Measurements from ENCODE around the gene DYNC1H1. TPM values are rescaled to one million over a fixed set of nuclear protein-coding genes. Genes with fewer than 3 reads are reported as not detected.

Gene DYNC1H1
- total and polyA plus RNA-seq, 2 donors (not counting 1 experiment from before 2014, with no cell fraction given) = 73.2 to 257 TPM

DNA sequence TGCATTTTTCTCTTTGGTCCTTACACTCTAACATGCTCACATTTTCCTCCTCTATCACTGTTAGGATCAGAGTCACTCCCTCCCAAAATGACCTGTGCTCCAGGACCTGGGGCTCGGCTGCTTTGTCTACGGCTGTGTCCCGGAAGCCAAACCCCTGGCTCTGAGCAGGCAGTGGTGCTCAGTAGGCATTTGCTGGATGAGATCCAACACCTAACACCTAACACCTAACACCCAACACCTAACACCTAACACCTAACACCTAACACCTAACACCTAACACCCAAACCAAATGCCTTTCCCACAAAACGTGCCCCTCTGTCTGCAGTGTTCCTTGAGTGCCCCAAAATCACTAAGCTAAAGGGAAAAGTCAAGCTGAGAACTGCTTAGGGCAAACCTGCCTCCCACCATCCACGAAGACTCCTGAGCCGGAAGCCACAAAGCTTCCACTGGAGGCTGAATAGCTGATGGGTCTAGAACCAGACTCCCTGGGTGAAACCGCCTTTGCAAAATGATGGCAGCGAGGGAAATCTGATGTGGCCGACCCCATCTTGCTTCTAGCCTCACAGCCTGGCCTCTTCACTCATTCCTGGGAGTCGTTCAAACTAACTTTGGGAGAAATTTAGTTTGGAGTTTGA, 93.2 kb downstream of the DYNC1H1 start:
- ATAC-seq (ENCODE audit: low read depth) = no peak
- Mint-ChIP-seq H3K9me3 (ENCODE audit: insufficient read depth) (no peaks in the 10 kb centered on the region), H3K4me1 (peaks cover 3% of the 10 kb centered on the region), H3K27me3 (no peaks in the 10 kb centered on the region), H3K27ac (no peak overlapping the region), H3K4me3 (no peak overlapping the region)
- no peak for TF ChIP-seq EZH2 (IDR thresholded peaks at IDR 0.05; ENCODE audit: borderline replicate concordance, insufficient read depth, low read depth, low read length, poor library complexity, severe bottlenecking)
- Histone ChIP-seq H3K36me3 (replicated peaks in 1 of 2; ENCODE audit: control extremely low read depth in 1 of 2, control insufficient read depth in 1 of 2, extremely low read depth in 1 of 2, insufficient read depth in 2 of 2, low read length in 1 of 2) (peaks cover 2 to 5% of the 10 kb centered on the region in 2 experiments), H3K79me2 (ENCODE audit: control insufficient read depth, insufficient read depth, low read length) (no peaks in the 10 kb centered on the region), H3K4me3 (ENCODE audit: control extremely low read depth in 1 of 5, extremely low read depth in 1 of 5, insufficient read depth in 1 of 5, low read depth in 2 of 5, low read length in 4 of 5) (no peak overlapping the region), H3K9ac (ENCODE audit: low read length) (no peak overlapping the region), H3K27ac (ENCODE audit: low read length in 2 of 2) (no peak overlapping the region), H3K4me1 (ENCODE audit: control insufficient read depth in 2 of 2, insufficient read depth in 2 of 2, low read length in 2 of 2) (peaks cover 0 to 2% of the 10 kb centered on the region in 2 donors), H3K4me2 (replicated peaks; ENCODE audit: low read depth, low read length, poor library complexity, severe bottlenecking) (no peak overlapping the region), H2AFZ (ENCODE audit: insufficient read depth, low read depth, low read length, poor library complexity, severe bottlenecking) (no peak overlapping the region), H3K27me3 (replicated peaks in 1 of 4; ENCODE audit: control extremely low read depth in 1 of 4, control insufficient read depth in 3 of 4, insufficient read depth in 4 of 4, low read length in 3 of 4) (peaks cover 0 to 2% (median 0%) of the 10 kb centered on the region in 4 experiments), H4K20me1 (ENCODE audit: control insufficient read depth, insufficient read depth, low read length, poor library complexity, severe bottlenecking) (no peaks in the 10 kb centered on the region), H3K9me3 (ENCODE audit: control extremely low read depth in 1 of 3, control insufficient read depth in 2 of 3, insufficient read depth in 1 of 3, low read length in 2 of 3) (no peaks in the 10 kb centered on the region)
- DNase-seq = no peak
- intact Hi-C loops (cut with micrococcal nuclease) = no loop called here
- ChIA-PET POLR2A (no interaction called here), CTCF (no interaction called here)
- 58% methylated on average over 6 of the region's 10 CpGs for WGBS (ENCODE audit: insufficient coverage)

DNA sequence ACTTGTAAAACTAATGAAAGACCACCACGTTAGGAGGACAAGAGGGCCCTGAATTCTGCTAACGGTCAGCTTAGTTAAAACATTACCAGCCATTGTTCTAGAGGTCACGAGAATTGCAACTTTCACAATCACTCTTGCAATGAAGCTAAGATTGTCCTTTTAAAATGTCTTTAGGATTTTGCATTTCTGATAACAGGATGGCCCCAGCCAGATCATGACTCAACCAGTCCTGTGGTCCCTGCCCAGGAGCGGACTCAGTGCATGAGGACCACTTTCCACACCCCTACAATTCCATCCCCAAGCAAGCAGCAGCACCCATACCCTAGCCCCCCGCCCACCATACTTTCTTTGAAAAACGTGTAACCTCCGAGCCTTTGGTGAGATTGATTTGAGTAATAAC, 93.8 kb downstream of the DYNC1H1 start:
- H4K20me1 ChIP-seq (ENCODE audit: control insufficient read depth, insufficient read depth, low read length, poor library complexity, severe bottlenecking) = no peaks in the 10 kb centered on the region
- H3K4me2 ChIP-seq (replicated peaks; ENCODE audit: low read depth, low read length, poor library complexity, severe bottlenecking) = no peak overlapping the region
- peaks cover 4% of the 10 kb centered on the region for H3K4me1 Mint-ChIP-seq
- H2AFZ ChIP-seq (ENCODE audit: insufficient read depth, low read depth, low read length, poor library complexity, severe bottlenecking) = no peak overlapping the region
- peaks cover 0 to 2% (median 0%) of the 10 kb centered on the region in 4 experiments for H3K27me3 ChIP-seq (replicated peaks in 1 of 4; ENCODE audit: control extremely low read depth in 1 of 4, control insufficient read depth in 3 of 4, insufficient read depth in 4 of 4, low read length in 3 of 4)
- no peaks in the 10 kb centered on the region for H3K79me2 ChIP-seq (ENCODE audit: control insufficient read depth, insufficient read depth, low read length)
- no peaks in the 10 kb centered on the region for H3K9me3 Mint-ChIP-seq (ENCODE audit: insufficient read depth)
- no peaks in the 10 kb centered on the region for H3K9me3 ChIP-seq (ENCODE audit: control extremely low read depth in 1 of 3, control insufficient read depth in 2 of 3, insufficient read depth in 1 of 3, low read length in 2 of 3)
- no peak for TF ChIP-seq EZH2 (IDR thresholded peaks at IDR 0.05; ENCODE audit: borderline replicate concordance, insufficient read depth, low read depth, low read length, poor library complexity, severe bottlenecking)
- TF ChIP-seq, protein P1, sequence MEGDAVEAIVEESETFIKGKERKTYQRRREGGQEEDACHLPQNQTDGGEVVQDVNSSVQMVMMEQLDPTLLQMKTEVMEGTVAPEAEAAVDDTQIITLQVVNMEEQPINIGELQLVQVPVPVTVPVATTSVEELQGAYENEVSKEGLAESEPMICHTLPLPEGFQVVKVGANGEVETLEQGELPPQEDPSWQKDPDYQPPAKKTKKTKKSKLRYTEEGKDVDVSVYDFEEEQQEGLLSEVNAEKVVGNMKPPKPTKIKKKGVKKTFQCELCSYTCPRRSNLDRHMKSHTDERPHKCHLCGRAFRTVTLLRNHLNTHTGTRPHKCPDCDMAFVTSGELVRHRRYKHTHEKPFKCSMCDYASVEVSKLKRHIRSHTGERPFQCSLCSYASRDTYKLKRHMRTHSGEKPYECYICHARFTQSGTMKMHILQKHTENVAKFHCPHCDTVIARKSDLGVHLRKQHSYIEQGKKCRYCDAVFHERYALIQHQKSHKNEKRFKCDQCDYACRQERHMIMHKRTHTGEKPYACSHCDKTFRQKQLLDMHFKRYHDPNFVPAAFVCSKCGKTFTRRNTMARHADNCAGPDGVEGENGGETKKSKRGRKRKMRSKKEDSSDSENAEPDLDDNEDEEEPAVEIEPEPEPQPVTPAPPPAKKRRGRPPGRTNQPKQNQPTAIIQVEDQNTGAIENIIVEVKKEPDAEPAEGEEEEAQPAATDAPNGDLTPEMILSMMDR (IDR thresholded peaks at IDR 0.05) = no peak
- H3K9ac ChIP-seq (ENCODE audit: low read length) = no peak overlapping the region
- DNase-seq (no peak), ATAC-seq (ENCODE audit: low read depth) (no peak)
- H3K27me3 Mint-ChIP-seq = no peaks in the 10 kb centered on the region
- no peak overlapping the region for H3K4me3 Mint-ChIP-seq
- intact Hi-C loops (cut with micrococcal nuclease) = no loop called here
- 67% methylated on average over 1 of the region's 7 CpGs for WGBS (ENCODE audit: insufficient coverage)
- CTCF ChIA-PET = no interaction called here
- no peak overlapping the region for H3K27ac ChIP-seq (ENCODE audit: low read length in 2 of 2)
- POLR2A ChIA-PET = no interaction called here
- no peak overlapping the region for H3K4me3 ChIP-seq (ENCODE audit: control extremely low read depth in 1 of 5, extremely low read depth in 1 of 5, insufficient read depth in 1 of 5, low read depth in 2 of 5, low read length in 4 of 5)
- H3K36me3 ChIP-seq (replicated peaks in 1 of 2; ENCODE audit: control extremely low read depth in 1 of 2, control insufficient read depth in 1 of 2, extremely low read depth in 1 of 2, insufficient read depth in 2 of 2, low read length in 1 of 2) = peaks cover 0 to 2% of the 10 kb centered on the region in 2 experiments
- H3K4me1 ChIP-seq (ENCODE audit: control insufficient read depth in 2 of 2, insufficient read depth in 2 of 2, low read length in 2 of 2) = peaks cover 0 to 3% of the 10 kb centered on the region in 2 donors
- no peak overlapping the region for H3K27ac Mint-ChIP-seq
